Raji (cell line): ENCODE data around the gene MRNIP.

Experiments
- POLR2A ChIP-seq: IDR thresholded peaks from 2 replicates; pipeline ENCODE4 v1.6.1; 2011; ENCODE audit warnings: low read depth, low read length, control low read depth; ENCODE audit not compliant: insufficient read depth

MRNIP gene

GRCh38 chr5:179879690-179880010 lies 21.0 kb upstream of the MRNIP start:
- no peak for TF ChIP-seq POLR2A

- no peak for TF ChIP-seq POLR2A
Measured at GRCh38 chr5:179879003-179879689, 20.5 kb upstream of the MRNIP start.

GRCh38 chr5:179878222-179879002 lies 19.8 kb upstream of the MRNIP start:
- TF ChIP-seq POLR2A: no peak

DNA sequence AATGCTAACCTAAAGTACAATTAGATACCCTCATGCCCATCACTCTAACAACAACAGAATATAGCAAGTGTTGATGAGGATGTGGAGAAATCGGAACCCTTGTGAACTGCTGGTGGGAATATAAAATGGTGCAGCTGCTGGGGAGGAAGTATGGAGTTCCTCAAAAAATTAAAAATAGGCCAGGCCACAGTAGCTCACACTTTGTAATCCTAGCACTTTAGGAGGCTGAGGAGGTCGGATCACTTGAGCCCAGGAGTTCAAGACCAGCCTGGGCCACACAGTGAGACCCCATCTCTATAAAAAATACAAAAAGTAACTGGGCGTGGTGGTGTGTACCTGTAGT lies 18.0 kb upstream of the MRNIP start:
- TF ChIP-seq POLR2A: no peak

- TF ChIP-seq POLR2A: no peak
Measured at GRCh38 chr5:179875741-179876609, 17.4 kb upstream of the MRNIP start.

- no peak for TF ChIP-seq POLR2A
Measured at GRCh38 chr5:179874536-179875292, 16.1 kb upstream of the MRNIP start.

GRCh38 chr5:179874136-179874535 lies 15.5 kb upstream of the MRNIP start:
- no peak for TF ChIP-seq POLR2A

DNA sequence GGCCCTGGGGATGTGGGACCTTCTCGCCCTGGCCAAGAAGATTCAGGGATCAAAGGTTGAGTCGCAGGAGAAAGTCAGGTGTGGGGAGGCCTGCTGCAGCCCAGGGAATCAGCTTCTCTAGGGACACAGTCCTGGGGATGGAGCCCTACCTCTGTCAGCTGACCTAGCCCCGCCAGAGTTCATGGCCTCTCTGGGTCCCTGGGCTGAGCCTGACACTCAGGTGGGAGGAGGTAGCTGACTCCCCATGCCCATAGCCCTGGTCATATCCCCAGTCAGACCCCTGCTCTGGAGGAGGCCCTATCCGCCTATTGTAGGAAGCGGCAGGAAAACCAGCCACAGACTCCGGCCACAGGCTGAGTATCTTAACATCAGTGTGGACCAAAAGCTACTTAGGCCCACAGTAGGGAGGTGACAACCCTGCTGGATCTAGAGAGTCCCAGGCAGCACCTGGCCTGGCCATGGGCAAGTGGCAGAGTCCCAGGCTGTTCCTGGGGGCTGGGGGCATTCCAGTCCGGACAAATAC lies 15.0 kb upstream of the MRNIP start:
- no peak for TF ChIP-seq POLR2A

DNA sequence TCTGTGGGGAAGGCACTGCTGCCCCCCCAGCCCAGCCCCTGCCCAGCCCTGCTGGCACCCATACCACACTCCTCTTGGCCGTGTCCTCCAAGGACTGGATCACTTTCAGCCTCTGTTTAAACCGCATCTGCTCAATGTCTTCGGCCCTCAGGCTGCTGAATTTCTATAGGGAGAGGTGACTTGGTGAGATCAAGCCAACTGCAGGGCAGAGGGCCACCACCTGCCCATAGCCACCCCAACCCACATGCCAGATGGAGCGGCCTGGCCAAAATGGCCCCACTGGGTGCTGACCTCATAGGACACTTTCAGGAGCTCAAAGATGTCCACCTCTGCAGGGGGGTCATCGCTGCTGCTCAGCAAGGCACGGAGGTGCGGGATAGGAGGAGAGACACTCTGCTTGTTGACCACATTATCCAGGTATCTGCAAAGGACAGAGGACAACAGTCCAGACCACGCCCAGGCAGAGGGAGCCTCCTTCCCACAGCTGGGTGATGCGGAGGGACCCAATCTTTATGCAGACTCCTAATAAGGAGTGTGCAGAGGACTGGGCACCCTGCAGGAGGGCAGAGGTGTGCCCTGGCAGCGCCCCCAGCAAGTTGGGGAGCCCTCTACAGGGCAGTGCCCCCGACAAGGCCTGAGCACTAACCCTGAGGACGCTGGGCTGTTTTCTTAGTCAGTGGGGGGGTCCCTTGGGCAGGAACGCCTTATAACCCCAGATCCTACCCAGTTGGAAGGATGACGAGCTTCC lies 14.4 kb upstream of the MRNIP start:
- no peak for TF ChIP-seq POLR2A

GRCh38 chr5:179872055-179872827 lies 13.6 kb upstream of the MRNIP start:
- no peak for TF ChIP-seq POLR2A

DNA sequence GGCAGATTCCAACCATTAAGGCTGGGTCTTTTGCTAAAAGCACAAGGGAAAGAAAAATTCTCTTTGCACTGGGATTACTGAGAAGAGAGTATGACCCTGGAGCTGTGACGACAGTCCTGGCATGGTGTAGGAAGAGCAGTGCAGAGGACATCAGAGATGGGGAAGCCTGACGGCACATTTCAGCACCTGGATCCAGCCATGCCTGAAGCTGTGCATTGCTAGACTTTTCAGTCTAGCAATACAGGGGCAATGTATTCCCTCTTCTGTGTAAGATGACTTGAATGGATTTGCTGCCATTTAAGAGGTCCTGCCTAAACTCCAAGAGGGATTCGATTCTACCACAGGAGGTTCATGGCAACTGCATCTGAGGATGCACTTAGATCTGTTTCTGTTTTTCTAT lies 12.3 kb upstream of the MRNIP start:
- no peak for TF ChIP-seq POLR2A

GRCh38 chr5:179870403-179870903 lies 11.8 kb upstream of the MRNIP start:
- TF ChIP-seq POLR2A: no peak
